Cardiac ventricle fibroblast (primary cell): ENCODE measurements around the gene MAGEA8. TPM values are rescaled to one million over a fixed set of nuclear protein-coding genes. Genes with fewer than 3 reads are reported as not detected.

Source experiments
- total RNA-seq: library from RNA; depleted of rRNA; stranded (reverse); fragments of >200 nt; gene quantifications from 2 replicates; pipeline ENCODE4 v1.2.3, GENCODE V29; 2015

The MAGEA8 gene, protein sequence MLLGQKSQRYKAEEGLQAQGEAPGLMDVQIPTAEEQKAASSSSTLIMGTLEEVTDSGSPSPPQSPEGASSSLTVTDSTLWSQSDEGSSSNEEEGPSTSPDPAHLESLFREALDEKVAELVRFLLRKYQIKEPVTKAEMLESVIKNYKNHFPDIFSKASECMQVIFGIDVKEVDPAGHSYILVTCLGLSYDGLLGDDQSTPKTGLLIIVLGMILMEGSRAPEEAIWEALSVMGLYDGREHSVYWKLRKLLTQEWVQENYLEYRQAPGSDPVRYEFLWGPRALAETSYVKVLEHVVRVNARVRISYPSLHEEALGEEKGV
- total RNA-seq, result not detected in 2 replicates

GRCh38 chrX:149881081-149881711 lies at the start of gene MAGEA8:
Gene MAGEA8 (plus strand): TSS chrX:149881183. CDS start chrX:149884273, 3,090 bp downstream.

GRCh38 chrX:149929400-149929799 lies 48.4 kb downstream of the MAGEA8 start, which contains the start of gene HSFX4:
Gene HSFX4 (plus strand): TSS chrX:149929573. CDS start chrX:149929645, 72 bp downstream.

Other genes starting within 250 kb of the MAGEA8 start
- gene TMEM185A, start 249.4 kb upstream of the MAGEA8 start, total RNA-seq, result 10.1 and 17.2 TPM in 2 replicates
- not detected in 2 replicates for gene MAGEA11, start 169.1 kb upstream of the MAGEA8 start, total RNA-seq
- 0.24 and 0.56 TPM in 2 replicates for gene HSFX1, start 107.1 kb upstream of the MAGEA8 start, total RNA-seq
- gene MAGEA9, start 99.3 kb upstream of the MAGEA8 start, total RNA-seq, result not detected in 2 replicates
- not detected in 2 replicates for gene HSFX4, start 48.4 kb downstream of the MAGEA8 start, total RNA-seq
- 17.6 and 20.0 TPM in 2 replicates for gene EOLA2, start 57.3 kb downstream of the MAGEA8 start, total RNA-seq